Measurements from ENCODE around the gene MATN1. TPM values are rescaled to one million over a fixed set of nuclear protein-coding genes. Genes with fewer than 3 reads are reported as not detected.
A peak's percentile ranks its signal among the peaks of the same experiment; 100 is the strongest.

Gene MATN1
- total and polyA plus RNA-seq, 7 donors, result 0.09 to 0.54 (median 0.36) TPM; not detected in 4

DNA sequence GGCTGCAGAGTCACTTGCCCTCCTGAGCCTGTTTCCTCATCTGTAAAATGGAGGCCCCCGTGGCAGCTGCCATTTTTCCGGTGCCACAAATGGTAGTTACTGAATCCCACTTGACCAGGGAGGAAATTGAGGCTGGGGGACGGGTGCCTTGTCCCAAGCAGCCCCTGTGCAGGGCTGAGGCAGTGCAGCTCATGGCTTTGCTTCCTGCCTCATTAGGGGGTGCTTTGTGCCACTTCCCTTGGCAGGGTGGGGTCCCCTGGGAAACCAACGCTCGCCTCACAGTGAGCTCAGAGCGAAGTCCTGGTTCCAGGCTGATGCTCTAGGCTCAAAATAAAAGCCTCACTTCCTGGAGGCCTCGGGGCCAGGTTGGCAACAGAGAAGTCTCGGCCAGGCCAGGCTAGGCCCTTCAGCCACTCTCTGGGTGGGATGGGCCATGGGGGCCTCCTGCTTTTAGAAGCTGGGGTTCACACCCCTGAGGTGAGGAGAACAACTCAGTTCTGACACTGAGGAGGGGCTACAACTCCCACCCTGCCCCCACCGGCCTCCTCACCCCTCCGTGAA, 27.4 kb upstream of the MATN1 start:
- no peak for TF ChIP-seq POLR2AphosphoS5 (IDR thresholded peaks at IDR 0.05)
- no peak for TF ChIP-seq EP300 (IDR thresholded peaks at IDR 0.05)
- TF ChIP-seq POLR2A (IDR thresholded peaks at IDR 0.05), result no peak
- TF ChIP-seq, protein P1, sequence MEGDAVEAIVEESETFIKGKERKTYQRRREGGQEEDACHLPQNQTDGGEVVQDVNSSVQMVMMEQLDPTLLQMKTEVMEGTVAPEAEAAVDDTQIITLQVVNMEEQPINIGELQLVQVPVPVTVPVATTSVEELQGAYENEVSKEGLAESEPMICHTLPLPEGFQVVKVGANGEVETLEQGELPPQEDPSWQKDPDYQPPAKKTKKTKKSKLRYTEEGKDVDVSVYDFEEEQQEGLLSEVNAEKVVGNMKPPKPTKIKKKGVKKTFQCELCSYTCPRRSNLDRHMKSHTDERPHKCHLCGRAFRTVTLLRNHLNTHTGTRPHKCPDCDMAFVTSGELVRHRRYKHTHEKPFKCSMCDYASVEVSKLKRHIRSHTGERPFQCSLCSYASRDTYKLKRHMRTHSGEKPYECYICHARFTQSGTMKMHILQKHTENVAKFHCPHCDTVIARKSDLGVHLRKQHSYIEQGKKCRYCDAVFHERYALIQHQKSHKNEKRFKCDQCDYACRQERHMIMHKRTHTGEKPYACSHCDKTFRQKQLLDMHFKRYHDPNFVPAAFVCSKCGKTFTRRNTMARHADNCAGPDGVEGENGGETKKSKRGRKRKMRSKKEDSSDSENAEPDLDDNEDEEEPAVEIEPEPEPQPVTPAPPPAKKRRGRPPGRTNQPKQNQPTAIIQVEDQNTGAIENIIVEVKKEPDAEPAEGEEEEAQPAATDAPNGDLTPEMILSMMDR (IDR thresholded peaks at IDR 0.05), result no peak
- 45 to 75% methylated on average over 10 of the region's 10 CpGs for WGBS, 2 donors
- Histone ChIP-seq H3K36me3 (no peaks in the 10 kb centered on the region), H3K4me1 (no peaks in the 10 kb centered on the region), H3K27ac (peak overlapping the region in 1 of 4 donors; percentile 31), H3K9me3 (no peaks in the 10 kb centered on the region), H3K27me3 (no peaks in the 10 kb centered on the region), H3K4me3 (no peak overlapping the region)
- intact Hi-C loops (cut with DNase I), result no loop called here
- DNase-seq, result no peak

DNA sequence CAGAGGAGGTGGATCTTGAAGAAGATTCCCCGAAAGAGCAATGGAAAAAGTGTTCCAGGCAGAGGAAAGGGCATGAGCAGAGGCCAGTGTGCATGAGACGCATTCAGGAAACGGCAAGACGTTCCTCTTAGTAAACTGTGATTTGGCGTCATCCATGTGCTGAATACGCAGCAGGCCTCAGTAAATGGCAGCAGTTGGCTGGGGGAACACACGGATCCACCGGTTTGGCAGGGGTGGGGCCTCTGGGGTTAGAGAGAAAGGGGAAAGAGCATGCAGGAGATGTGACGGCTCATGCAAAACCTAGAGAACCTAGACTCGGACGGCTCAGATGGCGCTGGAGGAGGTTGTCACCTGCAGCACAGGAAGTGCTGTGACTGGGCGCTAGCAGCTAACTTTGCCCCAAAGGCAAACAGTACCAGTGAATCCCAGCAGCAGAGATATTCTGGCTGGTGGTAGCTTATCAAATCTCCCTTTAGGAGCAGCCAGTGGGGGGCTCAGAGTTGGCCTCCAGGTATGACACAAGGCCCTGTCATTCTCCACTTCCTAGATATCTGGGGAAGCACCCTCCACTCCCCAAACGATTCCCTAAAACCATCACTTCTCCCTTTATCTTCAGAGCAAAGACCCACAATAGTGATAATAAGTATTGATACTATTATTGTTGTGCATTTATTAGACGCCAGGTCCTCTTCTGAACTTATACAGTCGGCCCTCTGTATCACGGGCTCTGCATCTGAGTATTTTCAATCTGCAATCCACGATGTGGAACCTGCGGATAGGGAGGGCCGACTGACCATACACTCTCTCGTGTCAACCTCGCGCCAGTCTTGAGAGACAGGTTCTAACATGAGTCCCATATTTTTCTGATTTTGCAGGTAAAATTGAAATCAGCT, 26.6 kb upstream of the MATN1 start:
- H3K27me3 ChIP-seq, result no peaks in the 10 kb centered on the region
- H3K4me1 ChIP-seq, result no peaks in the 10 kb centered on the region
- DNase-seq, result no peak
- no peak overlapping the region for H3K4me3 ChIP-seq
- no peaks in the 10 kb centered on the region for H3K36me3 ChIP-seq
- TF ChIP-seq EP300 (IDR thresholded peaks at IDR 0.05), result peak in 1 of 4 donors; percentile 11
- TF ChIP-seq POLR2A (IDR thresholded peaks at IDR 0.05), result no peak
- TF ChIP-seq, protein P1 (IDR thresholded peaks at IDR 0.05), result no peak
- peak in 1 of 4 donors; percentile 13 for TF ChIP-seq POLR2AphosphoS5 (IDR thresholded peaks at IDR 0.05)
- 58 to 82% methylated on average over 23 of the region's 23 CpGs for WGBS, 2 donors
- H3K27ac ChIP-seq, result peak overlapping the region in 1 of 4 donors; percentile 31
- no peaks in the 10 kb centered on the region for H3K9me3 ChIP-seq
- intact Hi-C loops (cut with DNase I), result no loop called here

DNA sequence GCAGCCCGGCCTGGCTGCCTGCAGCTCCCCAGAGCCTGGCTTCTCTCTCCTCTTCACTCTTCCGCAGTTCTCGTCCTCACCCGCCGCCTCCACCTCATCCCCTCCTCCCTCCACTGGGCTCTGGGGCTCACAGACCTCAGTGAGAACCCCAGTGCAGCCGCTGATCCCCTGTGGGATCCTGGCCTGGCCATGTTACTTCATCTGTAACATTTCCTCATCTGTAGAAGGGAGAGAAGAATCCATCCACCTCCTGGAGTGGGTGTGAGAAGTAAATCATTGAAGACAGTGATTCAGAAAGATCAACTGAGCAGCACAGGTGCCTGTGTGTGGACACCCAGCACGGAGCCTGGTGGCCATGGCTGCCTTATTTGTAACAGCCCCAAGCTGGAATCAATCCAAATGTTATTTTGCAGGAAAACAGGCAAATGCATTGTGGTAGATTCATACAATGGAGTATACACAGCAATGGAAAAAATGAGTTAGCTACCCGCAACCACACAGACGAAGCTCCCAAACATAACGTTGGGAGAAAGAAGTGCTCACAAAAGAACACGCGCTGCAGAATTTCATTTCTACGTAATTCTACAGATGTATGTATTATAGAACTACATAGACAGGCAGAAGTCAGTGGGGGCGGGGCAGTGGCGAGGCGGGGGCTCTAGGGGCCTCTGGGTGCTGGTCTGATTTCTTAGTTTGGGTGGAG, 25.5 kb upstream of the MATN1 start:
- H3K4me1 ChIP-seq, result no peaks in the 10 kb centered on the region
- H3K27ac ChIP-seq, result peak overlapping the region in 1 of 4 donors; percentile 48
- DNase-seq, result no peak
- no peaks in the 10 kb centered on the region for H3K9me3 ChIP-seq
- no peaks in the 10 kb centered on the region for H3K27me3 ChIP-seq
- intact Hi-C loops (cut with DNase I), result no loop called here
- no peak for TF ChIP-seq POLR2A (IDR thresholded peaks at IDR 0.05)
- TF ChIP-seq, protein P1 (IDR thresholded peaks at IDR 0.05), result no peak
- no peak for TF ChIP-seq POLR2AphosphoS5 (IDR thresholded peaks at IDR 0.05)
- H3K4me3 ChIP-seq, result no peak overlapping the region
- 57 to 78% methylated on average over 16 of the region's 16 CpGs for WGBS, 2 donors
- H3K36me3 ChIP-seq, result no peaks in the 10 kb centered on the region

DNA sequence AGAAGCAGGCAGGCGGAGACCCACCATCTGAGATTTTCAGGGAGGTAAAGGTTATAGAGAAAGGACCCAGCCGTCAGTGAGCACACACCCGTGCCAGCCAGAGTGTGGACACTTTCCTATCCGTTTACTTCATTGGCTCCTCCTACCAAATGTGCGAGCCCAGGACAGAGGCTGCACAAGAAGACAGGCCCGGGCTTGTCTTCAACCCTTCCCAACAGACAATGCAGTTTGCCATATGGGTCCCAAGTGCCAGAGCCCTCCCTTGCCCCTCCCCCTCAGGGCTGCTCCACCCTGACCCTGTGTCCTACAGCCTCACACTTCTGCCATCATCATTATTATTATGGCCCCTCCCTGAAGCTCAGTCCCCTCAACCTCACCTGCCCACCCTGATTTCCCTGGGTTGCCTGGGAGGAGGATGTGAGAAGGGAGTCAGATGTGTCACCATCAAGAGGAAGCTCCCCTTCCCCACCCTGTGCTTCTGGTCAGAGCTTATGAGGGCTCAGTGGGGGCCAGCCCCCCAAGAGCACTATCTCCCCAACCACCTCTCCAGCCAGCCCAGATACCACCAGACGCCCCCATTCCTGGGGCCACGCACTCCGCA, 24.8 kb upstream of the MATN1 start:
- no peak for DNase-seq
- WGBS, 2 donors, result 50 to 51% methylated on average over 9 of the region's 9 CpGs
- Histone ChIP-seq H3K9me3 (no peaks in the 10 kb centered on the region), H3K36me3 (no peaks in the 10 kb centered on the region), H3K27ac (peak overlapping the region in 1 of 4 donors; percentile 48), H3K4me1 (no peaks in the 10 kb centered on the region), H3K4me3 (no peak overlapping the region), H3K27me3 (no peaks in the 10 kb centered on the region)
- no peak for TF ChIP-seq POLR2AphosphoS5 (IDR thresholded peaks at IDR 0.05)
- TF ChIP-seq, protein P1 (IDR thresholded peaks at IDR 0.05), result no peak
- intact Hi-C loops (cut with DNase I), result no loop called here
